ENCODE data around the gene SMAD1. TPM values are rescaled to one million over a fixed set of nuclear protein-coding genes. Genes with fewer than 3 reads are reported as not detected.

SMAD1 gene
- polyA plus RNA-seq, 1 donor (not counting 4 experiments of a cell fraction or from before 2014, with no cell fraction given), result 33.5 TPM

DNA sequence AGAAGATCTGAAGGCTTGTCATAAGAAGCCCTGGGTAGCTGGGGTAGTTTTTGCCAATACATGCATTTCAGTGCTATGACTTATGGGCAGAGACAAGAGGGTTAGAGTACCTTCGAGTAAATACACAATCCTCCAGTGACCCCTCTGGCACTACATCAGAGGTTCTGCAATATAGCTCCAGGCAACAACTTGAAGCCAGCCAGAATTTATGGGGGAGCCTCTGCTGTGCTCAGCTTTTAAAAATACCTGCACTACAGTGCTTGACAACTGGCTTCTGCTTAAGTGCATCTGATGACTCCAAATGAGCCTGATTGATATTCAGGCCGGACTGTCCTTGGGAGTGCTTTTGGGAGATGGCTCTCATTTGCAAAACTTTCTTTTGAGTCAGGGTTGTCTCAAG lies 44.9 kb upstream of the SMAD1 start:
- TF ChIP-seq CTCF (optimal IDR thresholded peaks at IDR 0.05 in 1 of 3, IDR thresholded peaks at IDR 0.05 in 1 of 3, conservative IDR thresholded peaks at IDR 0.05 in 1 of 3; ENCODE audit: extremely low read depth in 1 of 3, insufficient read depth in 2 of 3, low read length in 3 of 3) (no peak), EZH2 (IDR thresholded peaks at IDR 0.05; ENCODE audit: low read length) (no peak)
- DNase-seq (ENCODE audit: low read depth, low spot score), result no peak

GRCh38 chr4:145437466-145437865 lies 44.2 kb upstream of the SMAD1 start:
- H3K79me2 ChIP-seq (ENCODE audit: control insufficient read depth, insufficient read depth, low read length), result no peaks in the 10 kb centered on the region
- FAIRE-seq (no peak), DNase-seq (ENCODE audit: low read depth, low spot score) (peak; percentile 41)
- no peak overlapping the region for H3K4me3 ChIP-seq (ENCODE audit: control insufficient read depth in 2 of 3, extremely low read depth in 1 of 3, insufficient read depth in 2 of 3, low read depth in 1 of 3, low read length in 3 of 3)
- H3K4me2 ChIP-seq (ENCODE audit: control insufficient read depth, extremely low read depth, insufficient read depth, low read depth, low read length), result no peak overlapping the region
- H3K9ac ChIP-seq (ENCODE audit: control insufficient read depth, extremely low read depth, insufficient read depth, low read length), result no peak overlapping the region
- no peaks in the 10 kb centered on the region for H3K9me1 ChIP-seq (ENCODE audit: control insufficient read depth, extremely low read depth, insufficient read depth, low read length)
- no peaks in the 10 kb centered on the region for H3K9me3 ChIP-seq (ENCODE audit: control insufficient read depth, low read depth, low read length)
- H3K4me1 ChIP-seq (ENCODE audit: control insufficient read depth, extremely low read depth, insufficient read depth, low read length), result peaks cover 27% of the 10 kb centered on the region
- no peaks in the 10 kb centered on the region for H3K36me3 ChIP-seq (ENCODE audit: control insufficient read depth in 2 of 2, extremely low read depth in 1 of 2, insufficient read depth in 2 of 2, low read length in 2 of 2)
- H3K27ac ChIP-seq (ENCODE audit: control insufficient read depth, insufficient read depth, low read length), result no peak overlapping the region
- TF ChIP-seq EZH2 (IDR thresholded peaks at IDR 0.05; ENCODE audit: low read length), result no peak
- TF ChIP-seq CTCF (optimal IDR thresholded peaks at IDR 0.05 in 1 of 3, IDR thresholded peaks at IDR 0.05 in 1 of 3, conservative IDR thresholded peaks at IDR 0.05 in 1 of 3; ENCODE audit: extremely low read depth in 1 of 3, insufficient read depth in 2 of 3, low read length in 3 of 3), result no peak
- dilution Hi-C loops (cut with MboI; ENCODE audit: extremely low pct_ligation_motif_present, low sequenced_read_pairs), result no loop called here
- H4K20me1 ChIP-seq (ENCODE audit: control insufficient read depth, extremely low read depth, insufficient read depth, low read length), result no peaks in the 10 kb centered on the region
- no peak overlapping the region for H2AFZ ChIP-seq (ENCODE audit: control insufficient read depth, low read length)
- H3K27me3 ChIP-seq (ENCODE audit: control insufficient read depth, extremely low read depth, insufficient read depth, low read length), result no peaks in the 10 kb centered on the region

More for the DNA sequence above, 44.9 kb upstream of the SMAD1 start:
- Histone ChIP-seq H3K9me3 (ENCODE audit: control insufficient read depth, low read depth, low read length) (no peaks in the 10 kb centered on the region), H3K79me2 (ENCODE audit: control insufficient read depth, insufficient read depth, low read length) (no peaks in the 10 kb centered on the region), H3K36me3 (ENCODE audit: control insufficient read depth in 2 of 2, extremely low read depth in 1 of 2, insufficient read depth in 2 of 2, low read length in 2 of 2) (no peaks in the 10 kb centered on the region), H2AFZ (ENCODE audit: control insufficient read depth, low read length) (no peak overlapping the region), H3K4me3 (ENCODE audit: control insufficient read depth in 2 of 3, extremely low read depth in 1 of 3, insufficient read depth in 2 of 3, low read depth in 1 of 3, low read length in 3 of 3) (no peak overlapping the region), H3K9ac (ENCODE audit: control insufficient read depth, extremely low read depth, insufficient read depth, low read length) (no peak overlapping the region), H3K27me3 (ENCODE audit: control insufficient read depth, extremely low read depth, insufficient read depth, low read length) (no peaks in the 10 kb centered on the region), H4K20me1 (ENCODE audit: control insufficient read depth, extremely low read depth, insufficient read depth, low read length) (no peaks in the 10 kb centered on the region), H3K27ac (ENCODE audit: control insufficient read depth, insufficient read depth, low read length) (no peak overlapping the region), H3K4me2 (ENCODE audit: control insufficient read depth, extremely low read depth, insufficient read depth, low read depth, low read length) (no peak overlapping the region), H3K4me1 (ENCODE audit: control insufficient read depth, extremely low read depth, insufficient read depth, low read length) (peaks cover 27% of the 10 kb centered on the region), H3K9me1 (ENCODE audit: control insufficient read depth, extremely low read depth, insufficient read depth, low read length) (no peaks in the 10 kb centered on the region)
- dilution Hi-C loops (cut with MboI; ENCODE audit: extremely low pct_ligation_motif_present, low sequenced_read_pairs), result no loop called here
- FAIRE-seq, result peak; percentile 51

Data from keratinocyte (primary cell).